ENCODE data around the gene MANEA.
"Not testable (repeated sequence)": the region's sequence is repeated elsewhere in the genome, so short reads cannot be mapped to it uniquely, and the experiment has no call there.

Gene MANEA

GRCh38 chr6:95577304-95578105, at the start of gene MANEA:
MANEA (plus strand) TSS chr6:95577535; CDS start chr6:95586440, 8,905 bp downstream.
- DNase-seq: peak; percentile 47 to 85

- no peak for DNase-seq
These were observed 47.6 kb upstream of the MANEA start for GRCh38 chr6:95529762-95530161.

GRCh38 chr6:95530176-95530819, 47.0 kb upstream of the MANEA start:
- no peak for DNase-seq

- DNase-seq: no peak
These were observed 33.5 kb upstream of the MANEA start for GRCh38 chr6:95543798-95544197.

- DNase-seq: no peak
These were observed 32.7 kb upstream of the MANEA start for GRCh38 chr6:95544517-95545225.

- DNase-seq: no peak
These were observed 32.1 kb upstream of the MANEA start for GRCh38 chr6:95545226-95545625.

- DNase-seq: no peak
These were observed 31.6 kb upstream of the MANEA start for GRCh38 chr6:95545686-95546085.

GRCh38 chr6:95546148-95546547, 31.2 kb upstream of the MANEA start:
- DNase-seq: no peak

- no peak for DNase-seq
These were observed 30.3 kb upstream of the MANEA start for GRCh38 chr6:95547043-95547442.

- no peak for DNase-seq
These were observed 29.0 kb upstream of the MANEA start for GRCh38 chr6:95548188-95548786.

GRCh38 chr6:95551678-95552324, 25.5 kb upstream of the MANEA start:
- DNase-seq: no peak

- no peak for DNase-seq
These were observed 23.5 kb upstream of the MANEA start for GRCh38 chr6:95553880-95554279.

- DNase-seq: not testable (repeated sequence)
These were observed 16.4 kb upstream of the MANEA start for GRCh38 chr6:95560956-95561355.

GRCh38 chr6:95569560-95569959, 7.8 kb upstream of the MANEA start:
- no peak for DNase-seq

- no peak for DNase-seq
These were observed 5.2 kb upstream of the MANEA start for GRCh38 chr6:95572098-95572497.

GRCh38 chr6:95574811-95575210, 2.5 kb upstream of the MANEA start:
- no peak for DNase-seq

- DNase-seq: peak in 1 of 2 experiments; percentile 48
These were observed 927 bp upstream of the MANEA start for GRCh38 chr6:95576218-95576997.

- DNase-seq: no peak
These were observed 384 bp upstream of the MANEA start for GRCh38 chr6:95576998-95577303.

GRCh38 chr6:95578106-95578410, 723 bp downstream of the MANEA start:
- DNase-seq: peak in 1 of 2 experiments; percentile 35

GRCh38 chr6:95581073-95581472, 3.7 kb downstream of the MANEA start:
- no peak for DNase-seq

- DNase-seq: not testable (repeated sequence)
These were observed 6.9 kb downstream of the MANEA start for GRCh38 chr6:95584226-95584625.

- DNase-seq: no peak
These were observed 10.7 kb downstream of the MANEA start for GRCh38 chr6:95587989-95588388.
